GM10248 (cell line): ENCODE measurements around the gene FAF2.

ENCODE experiments used
- CTCF ChIA-PET: fragments of 300-600 bp; sonication (Branson Sonifier 250); formaldehyde crosslinking; extraction: SDS; loops from one replicate; lab custom pipeline; 2021; ENCODE audit warnings: antibody characterized with exemption; lab: Yijun Ruan, JAX
- POLR2A ChIA-PET: fragments of 350-650 bp; sonication (Branson Sonifier 250); formaldehyde crosslinking; extraction: SDS; loops from one replicate; lab custom pipeline; 2020; ENCODE audit warnings: antibody characterized with exemption; lab: Yijun Ruan, JAX
- DNase-seq: peaks from one replicate; pipeline ENCODE4 v3.0.0; 2012; ENCODE audit errors: extremely low spot score
- TF ChIP-seq, protein P1 (sequence below): IDR thresholded peaks from 2 replicates; pipeline ENCODE4 v1.5.1; 2012; ENCODE audit warnings: mild to moderate bottlenecking, low read depth; ENCODE audit errors: extremely low read depth, missing control alignments, control extremely low read depth

The FAF2 gene

GRCh38 chr5:176524987-176525386, 76.8 kb downstream of the FAF2 start:
- no peak for DNase-seq
- TF ChIP-seq, protein P1, sequence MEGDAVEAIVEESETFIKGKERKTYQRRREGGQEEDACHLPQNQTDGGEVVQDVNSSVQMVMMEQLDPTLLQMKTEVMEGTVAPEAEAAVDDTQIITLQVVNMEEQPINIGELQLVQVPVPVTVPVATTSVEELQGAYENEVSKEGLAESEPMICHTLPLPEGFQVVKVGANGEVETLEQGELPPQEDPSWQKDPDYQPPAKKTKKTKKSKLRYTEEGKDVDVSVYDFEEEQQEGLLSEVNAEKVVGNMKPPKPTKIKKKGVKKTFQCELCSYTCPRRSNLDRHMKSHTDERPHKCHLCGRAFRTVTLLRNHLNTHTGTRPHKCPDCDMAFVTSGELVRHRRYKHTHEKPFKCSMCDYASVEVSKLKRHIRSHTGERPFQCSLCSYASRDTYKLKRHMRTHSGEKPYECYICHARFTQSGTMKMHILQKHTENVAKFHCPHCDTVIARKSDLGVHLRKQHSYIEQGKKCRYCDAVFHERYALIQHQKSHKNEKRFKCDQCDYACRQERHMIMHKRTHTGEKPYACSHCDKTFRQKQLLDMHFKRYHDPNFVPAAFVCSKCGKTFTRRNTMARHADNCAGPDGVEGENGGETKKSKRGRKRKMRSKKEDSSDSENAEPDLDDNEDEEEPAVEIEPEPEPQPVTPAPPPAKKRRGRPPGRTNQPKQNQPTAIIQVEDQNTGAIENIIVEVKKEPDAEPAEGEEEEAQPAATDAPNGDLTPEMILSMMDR: no peak
- CTCF ChIA-PET: no interaction called here
- POLR2A ChIA-PET: no interaction called here

GRCh38 chr5:176525677-176526076, 77.5 kb downstream of the FAF2 start:
- no peak for DNase-seq
- TF ChIP-seq, protein P1: no peak
- ChIA-PET CTCF (no interaction called here), POLR2A (no interaction called here)

DNA sequence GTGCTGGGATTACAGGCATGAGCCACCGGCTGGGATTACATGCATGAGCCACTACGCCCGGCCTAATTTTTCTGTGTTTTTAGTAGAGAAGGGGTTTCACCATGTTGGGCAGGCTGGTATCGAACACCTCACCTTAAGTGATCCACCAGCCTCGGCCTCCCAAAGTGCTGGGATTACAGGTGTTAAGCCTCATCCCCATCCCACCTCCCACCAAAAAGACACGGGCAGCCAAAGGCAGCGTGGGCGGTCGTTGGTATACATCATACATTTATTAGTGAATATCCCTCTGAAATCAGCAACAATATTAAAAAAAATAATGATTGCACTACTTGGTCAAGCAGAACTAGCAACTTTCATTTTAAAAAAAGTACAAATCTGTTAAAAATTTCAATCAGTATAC, 78.3 kb downstream of the FAF2 start:
- POLR2A ChIA-PET: no interaction called here

DNA sequence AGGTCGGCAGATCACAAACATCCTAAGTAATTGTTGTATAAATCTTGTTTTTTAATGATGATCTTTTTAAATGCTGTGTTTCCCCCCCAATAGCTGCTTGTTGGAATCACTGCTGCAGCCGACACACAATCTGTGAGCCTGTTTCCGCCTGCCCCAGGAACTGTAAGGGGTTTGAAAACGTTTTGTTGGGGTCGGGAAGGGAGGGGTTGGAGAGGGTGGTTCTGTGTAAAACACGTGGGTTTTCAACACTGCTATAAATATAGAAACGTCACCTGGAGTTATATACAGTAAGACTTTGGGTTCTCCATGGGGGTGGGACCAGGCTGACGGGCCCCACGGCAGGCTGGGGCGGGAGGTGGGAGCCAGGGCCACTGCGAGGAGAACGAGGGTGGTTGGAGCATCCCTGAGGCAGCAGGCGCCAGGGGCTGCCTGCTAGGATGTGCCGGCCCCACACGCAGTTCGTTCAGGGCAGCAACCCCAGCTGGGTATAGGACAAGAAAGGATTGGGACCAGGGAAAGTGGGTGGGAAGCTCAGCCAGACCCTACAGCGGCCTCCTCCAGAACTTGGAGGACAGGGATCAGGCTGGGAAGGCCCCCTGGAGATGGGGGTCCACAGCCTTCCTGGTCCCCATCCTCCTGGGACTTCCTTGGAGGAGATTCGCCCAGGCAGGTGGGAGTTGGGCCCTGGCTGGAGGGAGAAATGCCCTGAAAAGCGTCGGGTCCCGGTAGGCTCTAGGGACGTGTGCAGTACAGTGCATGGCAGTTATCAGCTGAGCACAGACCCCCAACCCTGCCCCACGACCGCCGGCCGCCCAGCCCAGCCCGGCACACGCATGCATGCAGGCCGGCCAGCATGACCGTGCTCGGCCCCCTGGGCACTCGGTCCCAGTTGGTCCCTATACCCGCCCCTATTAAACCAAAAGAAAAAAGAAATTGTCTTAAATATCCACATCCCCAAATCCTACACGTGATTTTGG, 79.3 kb downstream of the FAF2 start:
- POLR2A ChIA-PET: no interaction called here
- TF ChIP-seq, protein P1: no peak
- no peak for DNase-seq
- CTCF ChIA-PET: no interaction called here

More for the DNA sequence above, 78.3 kb downstream of the FAF2 start:
- TF ChIP-seq, protein P1: no peak
- CTCF ChIA-PET: no interaction called here
- DNase-seq: no peak

GRCh38 chr5:176528301-176528700, 80.1 kb downstream of the FAF2 start:
- CTCF ChIA-PET: interaction anchor here (1.7 kb wide), 1 partner anchor 9 kb away, joined by 5 read pairs; no protein-coding TSS in a partner anchor
- POLR2A ChIA-PET: no interaction called here
- no peak for DNase-seq
- TF ChIP-seq, protein P1: no peak

- CTCF ChIA-PET: interaction anchor here (1.7 kb wide), 1 partner anchor 10 kb away, joined by 5 read pairs; no protein-coding TSS in a partner anchor
- POLR2A ChIA-PET: no interaction called here
- TF ChIP-seq, protein P1: no peak
- no peak for DNase-seq
These were observed 80.6 kb downstream of the FAF2 start for GRCh38 chr5:176528761-176529115.
